ENCODE results near the gene H2BK1.
A peak's percentile ranks its signal among the peaks of the same experiment; 100 is the strongest.

The H2BK1 gene

DNA sequence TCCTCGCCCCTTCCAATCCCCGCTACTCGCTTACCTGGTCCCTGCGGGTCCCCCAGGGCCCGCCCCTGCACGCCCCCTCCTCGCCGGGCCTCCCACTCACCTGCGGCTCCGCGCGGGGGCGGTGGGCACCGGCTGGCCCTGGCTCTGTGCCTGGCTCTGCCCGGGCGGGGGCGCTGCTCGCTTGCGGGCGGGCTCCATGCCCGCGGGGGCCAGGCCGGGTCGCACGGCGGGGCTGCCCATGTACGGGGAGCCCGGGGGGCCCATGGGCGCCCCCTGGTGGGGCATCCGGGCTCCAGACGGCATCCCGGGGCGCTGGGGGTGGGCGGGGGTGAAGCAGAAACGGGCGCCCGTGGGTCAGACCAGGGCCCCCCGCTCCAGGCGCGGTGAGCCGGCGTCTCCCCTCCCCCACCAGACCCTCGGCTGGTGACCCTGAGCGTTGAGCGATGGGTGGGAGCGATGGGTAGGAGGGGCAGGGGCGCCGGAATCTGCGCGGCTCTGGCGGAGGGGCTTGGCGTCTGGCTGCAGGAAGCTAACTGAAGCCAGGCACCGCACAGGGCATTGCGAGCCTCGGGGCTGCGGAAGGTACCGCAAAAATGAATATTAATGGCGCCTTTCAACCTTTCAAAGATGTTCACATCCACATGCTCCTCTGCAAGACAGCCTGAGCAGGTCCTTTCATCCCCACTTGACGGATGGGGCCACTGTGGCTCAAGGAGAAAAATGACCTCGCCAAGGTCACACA is 35.2 kb upstream of the H2BK1 start:
- peak in 1 of 2 donors; percentile 31 for DNase-seq (ENCODE audit: low read depth in 2 of 2)

DNA sequence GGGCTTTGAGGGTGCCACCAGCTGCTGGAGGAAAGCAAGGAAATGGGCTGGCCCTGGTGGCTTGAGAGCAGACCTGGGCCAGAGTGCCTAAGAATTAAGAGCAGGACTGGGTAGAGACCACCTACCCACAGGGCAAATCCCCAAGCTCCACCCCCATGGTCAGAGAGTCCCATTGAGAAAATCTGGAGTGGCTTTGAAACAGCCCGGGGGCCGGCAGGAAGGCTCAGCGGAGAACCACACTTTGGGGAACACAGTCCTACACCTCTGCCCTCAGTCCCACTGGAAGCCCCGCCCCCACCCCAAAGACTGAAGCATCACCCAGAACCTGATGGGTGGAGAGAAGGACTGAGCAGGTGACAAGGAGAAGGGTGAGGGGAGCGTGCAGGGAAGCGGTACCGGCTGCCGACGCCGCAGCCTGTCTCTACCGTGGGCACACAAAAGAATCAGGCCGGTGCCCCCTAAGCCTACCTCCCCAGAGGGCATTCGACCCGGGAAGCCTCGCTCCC is 34.6 kb upstream of the H2BK1 start:
- no peak for DNase-seq (ENCODE audit: low read depth in 2 of 2)

DNA sequence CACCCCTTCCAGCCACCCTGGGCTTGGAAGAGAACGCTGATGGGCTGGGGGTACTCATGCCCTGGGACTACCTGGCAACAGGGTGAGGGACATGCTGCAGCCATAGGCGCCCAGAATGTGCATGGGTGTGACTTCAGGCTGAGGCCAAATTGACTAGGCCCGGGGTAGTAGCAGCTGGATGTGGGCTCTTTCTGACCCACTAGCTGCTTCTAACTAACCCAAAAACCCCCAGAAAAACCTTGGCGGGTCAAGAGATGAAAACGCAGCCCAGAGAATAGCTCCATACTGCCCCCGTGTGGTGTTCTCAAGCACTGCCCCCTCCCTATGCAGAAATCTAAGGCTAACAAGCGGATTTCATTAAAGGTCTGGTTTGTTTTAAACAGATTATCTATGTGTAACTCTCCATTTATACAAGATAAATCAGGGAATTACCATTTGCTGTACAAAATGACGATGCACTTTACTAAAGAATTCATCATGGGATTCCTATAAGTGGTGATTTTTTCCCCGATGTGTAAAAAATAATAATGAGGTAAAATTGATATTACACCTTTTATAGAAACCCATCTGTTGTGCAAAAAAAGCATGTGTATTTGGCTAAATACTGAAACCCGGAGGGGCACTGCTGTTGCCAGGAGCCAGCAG is 34.0 kb upstream of the H2BK1 start:
- DNase-seq (ENCODE audit: low read depth in 2 of 2): no peak

DNA sequence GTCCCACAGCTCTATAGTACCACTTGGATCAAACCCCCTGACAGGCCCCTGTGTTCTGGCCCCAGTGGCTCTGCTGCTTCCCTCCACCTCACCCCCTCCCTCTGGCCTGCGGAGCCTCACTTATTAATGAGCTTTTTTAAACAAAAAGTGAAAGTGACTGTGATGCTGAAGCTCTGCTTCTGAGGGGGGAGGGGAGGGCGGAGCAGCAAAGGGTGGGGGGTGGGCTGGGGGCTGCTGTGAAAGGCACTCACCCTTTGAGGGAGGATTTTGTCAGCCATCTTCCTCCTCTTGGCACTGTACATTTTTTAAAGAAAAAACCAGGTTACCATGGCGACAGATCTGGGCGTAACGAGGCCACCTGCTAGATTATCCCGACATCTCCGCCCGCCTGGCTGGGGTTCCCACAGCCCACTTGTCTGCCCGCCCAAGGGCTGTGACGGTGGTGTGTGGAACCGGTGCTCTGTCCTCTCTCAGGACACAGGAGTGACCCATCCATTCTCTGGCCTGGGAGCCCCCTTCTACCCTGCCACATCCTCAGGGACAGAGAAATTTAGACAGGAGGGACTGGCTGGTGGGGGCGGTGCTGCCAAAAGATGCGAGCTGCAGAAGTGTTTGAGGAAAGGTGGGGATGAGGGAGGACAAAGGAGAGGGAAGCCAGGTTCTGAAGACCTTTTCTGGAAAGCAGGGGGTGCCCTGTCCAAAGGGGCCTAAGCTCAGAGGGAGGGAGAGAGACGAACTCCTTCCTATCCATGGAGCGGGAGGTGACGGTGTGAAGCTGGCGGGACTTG is 33.3 kb upstream of the H2BK1 start:
- DNase-seq (ENCODE audit: low read depth in 2 of 2): no peak

DNA sequence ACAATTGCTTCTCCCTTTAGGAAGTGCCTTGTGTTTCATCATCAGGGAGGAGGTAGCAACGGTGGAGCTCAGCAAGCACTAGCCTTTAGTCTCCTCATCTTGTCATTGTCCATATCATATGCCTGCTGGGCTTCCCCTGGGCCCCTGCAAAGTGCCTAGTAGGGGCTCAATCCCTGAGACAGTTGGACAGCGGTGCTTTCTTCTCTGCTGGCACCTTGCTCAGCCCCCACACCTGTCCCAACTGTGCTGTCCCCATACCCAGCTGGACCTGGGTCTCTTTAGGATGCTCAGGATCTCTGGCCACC is 32.7 kb upstream of the H2BK1 start:
- no peak for DNase-seq (ENCODE audit: low read depth in 2 of 2)

DNA sequence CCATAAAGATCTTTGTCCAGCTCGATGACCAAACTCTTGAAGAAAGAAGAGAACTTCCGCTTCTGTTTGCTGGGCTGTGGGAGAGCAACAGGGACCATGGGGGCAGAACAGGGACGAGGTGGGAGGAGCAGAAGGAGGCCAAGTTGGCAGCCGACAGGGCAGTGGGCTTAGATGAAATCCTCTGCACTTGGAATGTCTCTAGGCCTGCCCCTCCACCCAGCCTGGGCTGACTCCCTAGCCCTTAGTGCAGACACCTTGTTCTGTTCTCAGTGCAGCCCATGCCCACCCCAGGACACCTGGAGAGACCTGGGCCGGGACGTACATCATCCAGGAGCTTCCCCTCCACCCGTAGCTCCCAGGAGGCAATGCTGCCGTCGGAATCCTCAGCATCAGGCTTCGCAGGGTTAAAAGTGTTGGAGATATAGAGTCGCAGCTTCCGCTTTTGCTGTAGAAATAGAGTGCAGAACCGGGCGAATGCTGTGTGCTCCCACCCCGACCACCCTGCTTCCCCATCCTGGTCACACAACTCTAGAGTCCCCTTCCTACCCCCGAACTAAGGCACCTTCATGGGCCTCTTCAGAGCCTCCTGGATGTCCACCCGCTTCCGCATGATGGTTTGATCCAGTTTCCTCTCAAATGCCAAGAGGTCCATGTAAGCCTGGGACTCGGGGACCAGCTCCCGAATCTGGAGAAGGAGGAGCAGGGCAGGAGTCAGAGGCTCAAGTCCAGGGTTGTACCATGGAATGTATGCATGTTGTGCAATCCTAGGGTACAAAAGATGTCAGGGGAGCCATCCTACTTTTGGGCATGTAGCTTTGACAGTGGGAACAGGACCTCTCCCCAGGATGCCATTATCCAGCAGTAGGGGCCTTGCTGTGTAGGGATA is 32.1 kb upstream of the H2BK1 start:
- DNase-seq (ENCODE audit: low read depth in 2 of 2): no peak

DNA sequence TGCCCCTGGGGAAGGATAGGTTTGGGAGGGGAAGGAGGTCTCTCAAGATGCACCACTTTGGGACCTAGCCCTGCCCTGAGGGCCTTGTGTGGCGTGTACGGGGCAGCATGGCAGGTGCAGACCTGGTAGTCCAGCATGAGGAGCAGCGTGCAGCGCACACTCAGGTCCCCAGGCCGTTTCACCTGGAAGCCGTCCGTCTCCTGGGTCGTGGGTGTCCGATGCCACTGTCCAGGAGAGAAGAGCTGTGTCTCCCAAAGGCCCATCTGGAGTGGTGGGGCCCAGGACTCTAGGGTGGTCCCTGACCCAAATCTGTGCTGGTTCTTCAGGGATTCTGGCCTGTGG is 31.4 kb upstream of the H2BK1 start:
- no peak for DNase-seq (ENCODE audit: low read depth in 2 of 2)

DNA sequence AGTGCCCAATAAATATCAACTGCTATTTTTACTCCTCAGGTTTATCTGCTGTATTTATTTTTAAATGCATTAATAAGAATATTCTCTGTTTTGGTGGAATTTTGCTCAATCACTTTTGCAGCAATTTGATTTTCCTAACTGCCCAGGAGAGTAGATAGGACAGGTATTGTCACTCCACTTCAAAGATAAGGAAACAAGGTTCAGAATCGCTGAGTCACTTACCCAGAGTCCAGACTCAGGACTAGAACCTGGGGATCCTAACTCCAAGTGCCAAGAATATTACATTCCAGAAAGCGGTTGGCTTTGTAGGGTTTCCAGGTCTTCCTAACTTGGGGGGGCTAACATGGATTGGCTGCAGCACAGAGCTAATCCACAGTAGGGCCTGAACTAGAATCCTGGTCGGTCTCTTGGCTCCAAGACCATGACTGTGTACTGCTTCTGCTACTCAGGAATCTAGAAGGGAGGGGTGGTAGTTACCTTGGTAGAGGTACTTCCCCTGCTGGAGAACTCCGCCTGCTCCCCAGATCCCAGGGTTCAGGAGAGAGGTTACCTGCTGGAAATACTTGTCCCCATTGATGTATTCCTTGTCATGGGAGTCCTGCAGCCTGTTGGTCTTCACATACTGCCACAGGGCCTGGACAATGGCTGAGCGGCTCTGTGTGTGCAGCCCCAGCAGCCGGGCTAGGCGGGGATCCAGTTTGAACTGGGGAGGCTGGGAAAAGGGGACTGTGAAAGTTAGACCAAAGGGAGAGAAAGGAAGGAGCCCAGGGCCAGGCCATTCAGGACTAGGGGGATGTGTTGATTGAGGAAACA is 30.9 kb upstream of the H2BK1 start:
- no peak for DNase-seq (ENCODE audit: low read depth in 2 of 2)

DNA sequence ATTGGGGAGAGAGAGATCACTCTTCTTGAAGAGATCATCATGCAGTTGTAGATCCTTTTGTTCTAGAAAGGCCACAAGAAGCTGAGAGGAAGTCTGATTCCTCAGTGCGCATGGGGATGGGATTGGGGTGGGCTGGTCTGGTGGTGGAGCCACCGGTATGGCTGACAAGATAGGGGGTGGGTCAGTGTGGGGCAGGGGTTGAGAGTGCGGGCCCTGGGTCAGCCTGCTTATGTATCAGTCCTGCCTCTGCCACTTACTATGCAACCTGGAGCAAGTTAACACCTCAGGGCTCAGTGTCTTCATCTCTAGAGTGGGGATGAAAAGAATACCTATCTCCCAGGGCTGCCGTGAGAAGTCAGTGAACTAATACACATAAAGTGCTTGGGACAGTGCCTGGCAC is 30.2 kb upstream of the H2BK1 start:
- no peak for DNase-seq (ENCODE audit: low read depth in 2 of 2)

DNA sequence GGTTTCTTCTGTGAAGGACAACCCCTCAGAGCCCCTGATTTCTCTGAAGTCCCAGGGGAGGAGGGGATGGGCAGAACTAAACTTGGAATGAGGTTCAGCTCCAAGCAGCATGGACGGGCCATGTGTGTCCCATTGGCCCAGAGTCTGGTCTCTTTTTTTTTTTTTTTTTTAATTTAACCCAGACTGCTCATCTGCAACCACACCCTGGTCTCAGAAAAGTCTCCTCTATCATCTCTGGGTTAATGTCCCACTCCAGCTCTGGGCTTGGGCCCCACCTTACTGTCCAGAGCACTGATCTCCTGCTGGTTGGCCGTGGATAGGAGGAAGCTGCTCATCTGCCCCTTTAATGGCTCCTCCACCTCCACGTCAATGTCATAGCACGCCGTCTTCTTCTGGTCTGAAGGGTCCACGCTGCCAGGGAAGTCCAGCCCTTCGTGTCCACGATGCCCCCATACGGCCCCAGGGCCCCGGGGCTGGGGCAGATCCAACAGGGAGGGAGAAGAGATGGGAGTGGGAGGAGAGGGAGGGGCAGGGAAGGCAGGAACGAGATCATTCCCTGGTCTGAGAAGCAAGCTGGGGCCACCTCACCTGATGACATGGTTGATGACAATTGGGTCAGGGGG is 29.7 kb upstream of the H2BK1 start:
- no peak for DNase-seq (ENCODE audit: low read depth in 2 of 2)

DNA sequence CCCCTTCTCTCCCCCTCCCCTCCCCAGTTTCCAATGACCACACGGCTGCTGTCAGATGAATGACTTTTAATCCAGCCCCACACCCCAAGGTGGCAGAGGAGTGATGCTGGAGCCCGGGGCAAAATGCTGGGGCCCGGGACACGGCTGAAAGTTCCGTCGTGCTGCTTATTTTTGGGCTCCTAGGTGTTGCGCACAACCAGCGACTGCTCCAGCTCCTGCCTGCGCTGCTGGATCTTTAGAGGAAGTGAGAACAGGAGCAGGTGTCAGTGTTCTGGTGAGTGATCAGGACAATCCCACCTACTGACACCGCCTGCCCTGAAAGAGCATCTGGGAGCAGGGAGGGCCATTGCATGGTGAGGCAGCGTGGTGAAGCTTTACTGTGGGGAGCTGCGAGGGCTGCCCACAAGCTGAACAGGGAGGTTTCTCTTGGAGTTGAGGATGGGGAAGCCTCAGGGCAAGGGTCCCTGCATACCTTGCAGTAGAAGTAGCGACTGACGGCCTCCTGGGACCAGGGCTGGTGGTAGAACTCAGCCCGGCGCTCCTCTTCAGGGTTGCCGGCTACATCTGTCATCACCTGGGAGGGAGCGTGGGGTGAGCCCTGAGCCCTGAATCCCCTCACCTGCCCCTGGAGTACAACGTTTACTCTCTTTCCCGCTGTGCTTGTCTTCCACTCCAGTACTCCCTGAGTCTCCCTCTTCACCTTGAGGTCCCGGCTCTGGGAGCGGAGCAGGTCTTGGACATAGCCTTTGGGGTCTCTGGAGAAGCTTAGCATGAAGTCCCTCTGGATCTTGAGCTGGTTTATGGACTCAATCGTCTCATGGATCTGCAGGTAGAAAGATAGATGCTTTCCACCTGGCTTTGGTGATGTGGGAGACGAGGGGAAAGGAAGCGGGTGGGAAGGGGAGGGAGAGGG is 28.9 kb upstream of the H2BK1 start:
- DNase-seq (ENCODE audit: low read depth in 2 of 2): no peak

DNA sequence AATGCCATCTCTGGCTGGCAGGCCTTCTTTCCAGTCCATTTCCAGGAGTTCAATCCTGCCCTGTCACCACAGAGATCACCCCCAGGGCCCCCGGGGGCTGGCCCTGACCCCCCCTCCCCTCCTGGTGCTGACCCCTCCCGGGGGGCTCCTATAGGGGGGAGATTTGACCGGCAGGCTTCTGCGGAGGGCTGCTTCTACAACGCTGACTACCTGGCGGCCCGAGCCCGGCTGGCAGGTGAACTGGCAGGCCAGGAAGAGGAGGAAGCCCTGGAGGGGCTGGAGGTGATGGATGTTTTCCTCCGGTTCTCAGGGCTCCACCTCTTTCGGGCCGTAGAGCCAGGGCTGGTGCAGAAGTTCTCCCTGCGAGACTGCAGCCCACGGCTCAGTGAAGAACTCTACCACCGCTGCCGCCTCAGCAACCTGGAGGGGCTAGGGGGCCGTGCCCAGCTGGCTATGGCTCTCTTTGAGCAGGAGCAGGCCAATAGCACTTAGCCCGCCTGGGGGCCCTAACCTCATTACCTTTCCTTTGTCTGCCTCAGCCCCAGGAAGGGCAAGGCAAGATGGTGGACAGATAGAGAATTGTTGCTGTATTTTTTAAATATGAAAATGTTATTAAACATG is 28.0 kb upstream of the H2BK1 start:
- DNase-seq (ENCODE audit: low read depth in 2 of 2): no peak

DNA sequence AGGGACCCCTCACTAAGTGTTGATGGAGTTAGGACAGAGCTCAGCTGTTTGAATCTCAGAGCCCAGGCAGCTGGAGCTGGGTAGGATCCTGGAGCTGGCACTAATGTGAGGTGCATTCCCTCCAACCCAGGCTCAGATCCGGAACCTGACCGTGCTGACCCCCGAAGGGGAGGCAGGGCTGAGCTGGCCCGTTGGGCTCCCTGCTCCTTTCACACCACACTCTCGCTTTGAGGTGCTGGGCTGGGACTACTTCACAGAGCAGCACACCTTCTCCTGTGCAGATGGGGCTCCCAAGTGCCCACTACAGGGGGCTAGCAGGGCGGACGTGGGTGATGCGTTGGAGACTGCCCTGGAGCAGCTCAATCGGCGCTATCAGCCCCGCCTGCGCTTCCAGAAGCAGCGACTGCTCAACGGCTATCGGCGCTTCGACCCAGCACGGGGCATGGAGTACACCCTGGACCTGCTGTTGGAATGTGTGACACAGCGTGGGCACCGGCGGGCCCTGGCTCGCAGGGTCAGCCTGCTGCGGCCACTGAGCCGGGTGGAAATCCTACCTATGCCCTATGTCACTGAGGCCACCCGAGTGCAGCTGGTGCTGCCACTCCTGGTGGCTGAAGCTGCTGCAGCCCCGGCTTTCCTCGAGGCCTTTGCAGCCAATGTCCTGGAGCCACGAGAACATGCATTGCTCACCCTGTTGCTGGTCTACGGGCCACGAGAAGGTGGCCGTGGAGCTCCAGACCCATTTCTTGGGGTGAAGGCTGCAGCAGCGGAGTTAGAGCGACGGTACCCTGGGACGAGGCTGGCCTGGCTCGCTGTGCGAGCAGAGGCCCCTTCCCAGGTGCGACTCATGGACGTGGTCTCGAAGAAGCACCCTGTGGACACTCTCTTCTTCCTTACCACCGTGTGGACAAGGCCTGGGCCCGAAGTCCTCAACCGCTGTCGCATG is 27.2 kb upstream of the H2BK1 start:
- no peak for DNase-seq (ENCODE audit: low read depth in 2 of 2)

DNA sequence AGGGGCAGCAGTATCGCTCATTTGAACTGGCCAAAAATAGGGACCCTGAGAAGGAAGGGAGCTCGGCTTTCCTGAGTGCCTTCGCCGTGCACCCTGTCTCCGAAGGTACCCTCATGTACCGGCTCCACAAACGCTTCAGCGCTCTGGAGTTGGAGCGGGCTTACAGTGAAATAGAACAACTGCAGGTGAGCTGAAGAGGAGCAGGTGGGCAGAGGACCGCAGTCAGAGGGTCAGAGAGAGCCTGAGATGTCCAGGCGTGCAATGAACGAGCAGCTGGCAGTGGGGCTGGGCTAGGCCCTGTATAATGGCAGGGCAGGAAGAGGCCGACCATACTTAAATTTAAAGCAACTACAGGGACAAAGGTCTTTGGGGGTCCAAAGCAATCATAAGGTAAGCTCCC is 26.1 kb upstream of the H2BK1 start:
- no peak for DNase-seq (ENCODE audit: low read depth in 2 of 2)

DNA sequence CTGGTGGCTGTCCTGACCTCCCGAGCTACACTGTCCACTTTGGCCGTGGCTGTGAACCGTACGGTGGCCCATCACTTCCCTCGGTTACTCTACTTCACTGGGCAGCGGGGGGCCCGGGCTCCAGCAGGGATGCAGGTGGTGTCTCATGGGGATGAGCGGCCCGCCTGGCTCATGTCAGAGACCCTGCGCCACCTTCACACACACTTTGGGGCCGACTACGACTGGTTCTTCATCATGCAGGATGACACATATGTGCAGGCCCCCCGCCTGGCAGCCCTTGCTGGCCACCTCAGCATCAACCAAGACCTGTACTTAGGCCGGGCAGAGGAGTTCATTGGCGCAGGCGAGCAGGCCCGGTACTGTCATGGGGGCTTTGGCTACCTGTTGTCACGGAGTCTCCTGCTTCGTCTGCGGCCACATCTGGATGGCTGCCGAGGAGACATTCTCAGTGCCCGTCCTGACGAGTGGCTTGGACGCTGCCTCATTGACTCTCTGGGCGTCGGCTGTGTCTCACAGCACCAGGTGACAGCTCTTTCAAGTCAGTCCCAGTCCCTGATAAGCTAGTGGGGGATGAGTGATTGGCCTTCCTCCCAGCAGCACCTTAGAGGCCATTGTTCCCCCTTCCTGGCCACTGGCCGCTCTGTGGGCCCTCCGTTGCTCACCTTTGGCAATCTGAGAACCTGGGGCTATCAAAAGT is 25.0 kb upstream of the H2BK1 start:
- DNase-seq (ENCODE audit: low read depth in 2 of 2): no peak

DNA sequence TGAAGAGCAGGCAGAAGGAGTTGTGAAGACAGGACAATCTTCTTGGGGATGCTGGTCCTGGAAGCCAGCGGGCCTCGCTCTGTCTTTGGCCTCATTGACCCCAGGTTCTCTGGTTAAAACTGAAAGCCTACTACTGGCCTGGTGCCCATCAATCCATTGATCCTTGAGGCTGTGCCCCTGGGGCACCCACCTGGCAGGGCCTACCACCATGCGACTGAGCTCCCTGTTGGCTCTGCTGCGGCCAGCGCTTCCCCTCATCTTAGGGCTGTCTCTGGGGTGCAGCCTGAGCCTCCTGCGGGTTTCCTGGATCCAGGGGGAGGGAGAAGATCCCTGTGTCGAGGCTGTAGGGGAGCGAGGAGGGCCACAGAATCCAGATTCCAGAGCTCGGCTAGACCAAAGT is 23.5 kb upstream of the H2BK1 start:
- no peak for DNase-seq (ENCODE audit: low read depth in 2 of 2)

DNA sequence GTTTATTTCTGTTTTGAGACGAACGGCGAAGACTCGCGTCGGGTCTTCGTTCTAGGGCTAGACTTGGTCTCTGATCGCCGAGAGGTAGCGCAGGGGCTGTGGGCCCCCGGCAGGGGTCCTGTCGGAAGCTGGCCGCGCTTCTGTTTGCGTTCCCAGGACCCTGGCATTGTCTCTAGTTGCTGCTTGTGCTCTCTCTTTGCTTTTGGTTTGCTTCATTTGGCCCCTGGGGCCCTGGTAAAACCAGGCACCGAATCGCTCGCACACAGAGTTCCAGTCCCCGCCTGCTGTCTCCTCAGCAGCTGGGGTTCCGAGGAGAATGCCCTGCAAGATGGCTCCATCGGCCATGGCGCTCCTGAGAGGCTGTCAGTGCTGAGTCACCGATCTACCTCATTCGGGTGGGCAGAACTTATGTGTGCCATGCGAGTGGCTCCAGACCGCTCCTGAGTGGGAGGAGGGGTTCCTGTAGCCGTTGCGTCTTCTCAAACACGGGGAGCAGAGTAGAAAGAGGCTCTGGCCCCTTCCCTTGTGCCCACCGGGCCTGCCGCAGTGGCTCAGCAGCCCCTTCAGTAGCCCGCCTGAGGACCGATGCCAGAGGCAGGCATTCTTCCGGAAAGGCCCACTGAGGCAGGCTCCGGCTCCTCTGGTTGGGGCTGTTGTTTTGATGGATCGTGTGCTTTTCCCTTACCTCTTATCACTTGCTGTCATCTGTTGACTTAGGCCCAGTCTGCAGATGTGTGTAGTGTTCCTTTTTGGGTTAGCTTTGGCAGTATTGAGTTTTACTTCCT is 22.8 kb upstream of the H2BK1 start:
- DNase-seq (ENCODE audit: low read depth in 2 of 2): peak; percentile 32 to 42

Measured in stimulated activated CD8-positive, alpha-beta memory T cell treated with anti-CD3 and anti-CD28 coated beads, Interleukin-7, amount 100 ng/mL, for 1 hour (primary cell).